ENCODE data around the gene KISS1R. TPM values are rescaled to one million over a fixed set of nuclear protein-coding genes. Genes with fewer than 3 reads are reported as not detected.

Gene KISS1R
- total RNA-seq, 4 donors from 2014 or later: not detected

DNA sequence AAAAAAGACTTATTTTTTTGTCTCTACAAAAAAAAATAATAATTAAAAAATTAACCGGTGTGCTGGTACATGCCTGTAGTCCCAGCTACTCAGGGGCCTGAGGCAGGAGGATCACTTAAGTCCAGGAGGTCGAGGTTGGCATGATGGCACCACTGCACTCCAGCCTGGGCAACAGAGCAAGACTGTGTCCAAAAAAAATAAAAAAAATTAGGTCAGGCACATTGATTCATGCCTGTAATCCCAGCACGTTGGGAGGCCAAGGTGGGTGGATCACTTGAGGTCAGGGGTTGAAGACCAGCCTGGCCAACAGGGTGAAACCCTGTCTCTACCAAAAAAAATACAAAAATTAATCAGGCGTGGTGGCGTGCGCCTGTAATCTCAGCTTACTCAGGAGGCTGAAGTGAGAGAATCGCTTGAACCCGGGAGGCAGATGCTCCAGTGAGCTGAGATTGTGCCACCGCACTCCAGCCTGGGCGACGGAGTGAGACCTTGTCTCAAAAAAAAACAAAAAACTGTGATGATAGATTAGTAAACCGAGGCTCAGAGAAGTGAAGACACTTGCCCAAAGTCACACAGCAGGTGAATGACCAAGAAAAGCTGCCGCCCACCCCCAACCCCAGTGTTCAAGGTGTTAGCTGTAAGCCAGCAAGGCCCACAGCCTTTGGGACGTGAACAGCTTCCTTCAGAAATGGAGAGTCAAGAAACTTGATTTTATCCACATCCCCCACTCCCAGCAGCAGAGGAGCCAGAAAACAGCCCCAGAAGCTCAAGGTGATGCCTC is 14.5 kb upstream of the KISS1R start:
- DNase-seq: no peak
- WGBS, 2 donors (ENCODE audit: low coverage in 1 of 2): 88 to 90% methylated on average over 6 to 14 of the region's 14 CpGs
- Histone ChIP-seq H3K27me3 (no peaks in the 10 kb centered on the region), H3K9me3 (no peaks in the 10 kb centered on the region), H3K4me1 (no peaks in the 10 kb centered on the region), H3K36me3 (no peaks in the 10 kb centered on the region), H3K27ac (no peak overlapping the region), H3K4me3 (no peak overlapping the region)
- in situ Hi-C loops (cut with MboI; ENCODE audit: low pct_ligation_motif_present in 1 of 4, low pct_unique_long_range_greater_than_20kb in 1 of 4, low sequenced_read_pairs in 3 of 4): no loop called here
- intact Hi-C loops (cut with DNase I; ENCODE audit: low total_unique reads): no loop called here
- TF ChIP-seq POLR2AphosphoS5 (IDR thresholded peaks at IDR 0.05) (no peak), EP300 (IDR thresholded peaks at IDR 0.05; ENCODE audit: low read depth) (no peak), POLR2A (IDR thresholded peaks at IDR 0.05) (no peak)
- TF ChIP-seq, protein P1, sequence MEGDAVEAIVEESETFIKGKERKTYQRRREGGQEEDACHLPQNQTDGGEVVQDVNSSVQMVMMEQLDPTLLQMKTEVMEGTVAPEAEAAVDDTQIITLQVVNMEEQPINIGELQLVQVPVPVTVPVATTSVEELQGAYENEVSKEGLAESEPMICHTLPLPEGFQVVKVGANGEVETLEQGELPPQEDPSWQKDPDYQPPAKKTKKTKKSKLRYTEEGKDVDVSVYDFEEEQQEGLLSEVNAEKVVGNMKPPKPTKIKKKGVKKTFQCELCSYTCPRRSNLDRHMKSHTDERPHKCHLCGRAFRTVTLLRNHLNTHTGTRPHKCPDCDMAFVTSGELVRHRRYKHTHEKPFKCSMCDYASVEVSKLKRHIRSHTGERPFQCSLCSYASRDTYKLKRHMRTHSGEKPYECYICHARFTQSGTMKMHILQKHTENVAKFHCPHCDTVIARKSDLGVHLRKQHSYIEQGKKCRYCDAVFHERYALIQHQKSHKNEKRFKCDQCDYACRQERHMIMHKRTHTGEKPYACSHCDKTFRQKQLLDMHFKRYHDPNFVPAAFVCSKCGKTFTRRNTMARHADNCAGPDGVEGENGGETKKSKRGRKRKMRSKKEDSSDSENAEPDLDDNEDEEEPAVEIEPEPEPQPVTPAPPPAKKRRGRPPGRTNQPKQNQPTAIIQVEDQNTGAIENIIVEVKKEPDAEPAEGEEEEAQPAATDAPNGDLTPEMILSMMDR (IDR thresholded peaks at IDR 0.05): no peak

- H3K36me3 ChIP-seq: no peaks in the 10 kb centered on the region
- intact Hi-C loops (cut with DNase I; ENCODE audit: low total_unique reads) (no loop called here), in situ Hi-C loops (cut with MboI; ENCODE audit: low pct_ligation_motif_present in 1 of 4, low pct_unique_long_range_greater_than_20kb in 1 of 4, low sequenced_read_pairs in 3 of 4) (no loop called here)
- H3K27me3 ChIP-seq: no peaks in the 10 kb centered on the region
- TF ChIP-seq, protein P1 (IDR thresholded peaks at IDR 0.05): no peak
- TF ChIP-seq EP300 (IDR thresholded peaks at IDR 0.05; ENCODE audit: low read depth) (no peak), POLR2A (IDR thresholded peaks at IDR 0.05) (no peak), POLR2AphosphoS5 (IDR thresholded peaks at IDR 0.05) (no peak)
- H3K4me3 ChIP-seq: no peak overlapping the region
- no peak overlapping the region for H3K27ac ChIP-seq
- 68 to 76% methylated on average over 5 to 25 of the region's 32 CpGs for WGBS, 2 donors (ENCODE audit: low coverage in 1 of 2)
- H3K4me1 ChIP-seq: peaks cover 0 to 3% (median 0%) of the 10 kb centered on the region in 4 donors
- DNase-seq: no peak
- no peaks in the 10 kb centered on the region for H3K9me3 ChIP-seq
Measured at GRCh38 chr19:903266-903797, 13.8 kb upstream of the KISS1R start.

- no peaks in the 10 kb centered on the region for H3K9me3 ChIP-seq
- no peaks in the 10 kb centered on the region for H3K27me3 ChIP-seq
- in situ Hi-C loops (cut with MboI; ENCODE audit: low pct_ligation_motif_present in 1 of 4, low pct_unique_long_range_greater_than_20kb in 1 of 4, low sequenced_read_pairs in 3 of 4) (no loop called here), intact Hi-C loops (cut with DNase I; ENCODE audit: low total_unique reads) (no loop called here)
- DNase-seq: no peak
- H3K36me3 ChIP-seq: no peaks in the 10 kb centered on the region
- H3K27ac ChIP-seq: no peak overlapping the region
- H3K4me1 ChIP-seq: peaks cover 1 to 15% (median 10%) of the 10 kb centered on the region in 4 donors
- no peak overlapping the region for H3K4me3 ChIP-seq
- 80 to 91% methylated on average over 1 to 8 of the region's 8 CpGs for WGBS, 2 donors (ENCODE audit: low coverage in 1 of 2)
- TF ChIP-seq EP300 (IDR thresholded peaks at IDR 0.05; ENCODE audit: low read depth) (no peak), POLR2A (IDR thresholded peaks at IDR 0.05) (no peak), POLR2AphosphoS5 (IDR thresholded peaks at IDR 0.05) (no peak)
- TF ChIP-seq, protein P1 (IDR thresholded peaks at IDR 0.05): no peak
Measured at GRCh38 chr19:904545-904944, 12.6 kb upstream of the KISS1R start.

GRCh38 chr19:906480-906879 is 10.7 kb upstream of the KISS1R start:
- WGBS, 2 donors (ENCODE audit: low coverage in 1 of 2): 86 to 100% methylated on average over 2 to 7 of the region's 7 CpGs

More at GRCh38 chr19:906480-906879, 10.7 kb upstream of the KISS1R start:
- Histone ChIP-seq H3K27me3 (no peaks in the 10 kb centered on the region), H3K27ac (no peak overlapping the region), H3K4me3 (no peak overlapping the region), H3K9me3 (no peaks in the 10 kb centered on the region), H3K4me1 (peaks cover 9 to 29% (median 17%) of the 10 kb centered on the region in 4 donors), H3K36me3 (no peaks in the 10 kb centered on the region)
- DNase-seq: no peak
- in situ Hi-C loops (cut with MboI; ENCODE audit: low pct_ligation_motif_present in 1 of 4, low pct_unique_long_range_greater_than_20kb in 1 of 4, low sequenced_read_pairs in 3 of 4) (no loop called here), intact Hi-C loops (cut with DNase I; ENCODE audit: low total_unique reads) (no loop called here)
- TF ChIP-seq POLR2AphosphoS5 (IDR thresholded peaks at IDR 0.05) (no peak), POLR2A (IDR thresholded peaks at IDR 0.05) (no peak), EP300 (IDR thresholded peaks at IDR 0.05; ENCODE audit: low read depth) (no peak)
- TF ChIP-seq, protein P1 (IDR thresholded peaks at IDR 0.05): no peak
